Fibroblast of skin of left quadriceps (primary cell): ENCODE measurements around the gene HSBP1L1.

Experiments used
- DNase-seq, 2 experiments: peaks; one replicate each; pipeline ENCODE4 v3.0.0-alpha.2; 2013; ENCODE audit warnings: low read depth in 2 of 2

The HSBP1L1 gene

DNA sequence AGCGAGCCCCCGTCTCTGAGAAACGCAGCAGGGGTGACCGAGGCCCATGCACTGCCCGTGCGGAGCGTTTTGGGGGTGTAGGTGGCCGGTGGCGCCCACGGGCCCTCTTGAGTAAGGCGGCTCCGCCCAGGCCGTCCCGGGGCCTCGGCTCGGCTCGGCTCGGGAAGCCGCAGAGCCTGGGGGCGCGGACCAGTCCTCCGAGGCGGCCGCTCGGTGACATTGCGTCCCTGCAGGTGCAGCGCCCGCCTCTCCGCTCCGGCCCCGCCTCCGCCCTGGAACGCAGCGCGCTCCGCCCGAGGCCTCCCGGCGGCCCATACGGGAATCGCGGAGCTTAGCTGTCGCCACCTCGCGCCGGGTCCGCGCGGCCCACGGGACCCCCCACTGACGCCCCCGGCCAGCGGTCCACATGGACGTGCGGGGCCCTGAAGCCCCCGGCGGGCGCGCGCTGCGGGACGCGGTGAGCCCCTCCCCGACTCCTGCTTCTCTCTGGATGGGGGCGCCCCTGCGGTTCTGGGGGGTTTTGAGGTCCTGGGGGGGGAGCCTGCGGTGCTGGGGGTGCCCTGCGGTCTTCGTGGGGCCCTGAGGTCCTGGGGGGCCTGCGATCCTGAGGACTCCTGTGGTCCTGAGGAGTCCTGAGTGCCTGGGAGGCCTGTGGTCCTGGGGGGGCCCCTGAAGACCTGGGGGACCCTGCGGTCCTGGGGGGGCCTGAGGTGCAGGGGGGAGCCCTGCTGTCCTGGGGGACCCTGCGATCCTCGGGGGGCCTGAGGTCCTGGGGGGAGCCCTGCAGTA lies at the start of gene HSBP1L1:
Gene HSBP1L1, plus strand, starts transcription at position 314 of the 789 bp plus-strand sequence. Its CDS starts 93 bp downstream, at position 407.
- DNase-seq, result no peak

GRCh38 chr18:79915161-79916127 lies 49.0 kb upstream of the HSBP1L1 start:
- DNase-seq, result no peak

DNA sequence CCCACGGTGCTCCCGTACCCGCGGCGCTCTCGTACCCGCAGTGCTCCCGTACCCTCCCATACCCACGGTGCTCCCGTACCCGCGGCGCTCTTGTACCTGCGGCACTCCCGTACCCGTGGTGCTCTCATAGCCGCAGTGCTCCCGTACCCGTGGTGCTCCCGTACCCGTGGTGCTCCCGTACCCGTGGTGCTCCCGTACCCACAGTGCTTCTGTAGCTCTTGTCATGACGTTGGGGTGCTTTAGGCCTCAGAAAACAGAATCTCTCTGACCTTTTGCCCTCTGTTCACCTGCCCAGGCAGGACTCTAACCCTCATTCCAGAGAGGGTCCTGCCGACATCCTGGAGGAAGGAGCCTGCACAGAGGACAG lies 48.3 kb upstream of the HSBP1L1 start:
- no peak for DNase-seq

- DNase-seq, result no peak
Observed at GRCh38 chr18:79916546-79917168, 47.8 kb upstream of the HSBP1L1 start.

GRCh38 chr18:79917169-79917852 lies 47.1 kb upstream of the HSBP1L1 start:
- DNase-seq, result no peak

- no peak for DNase-seq
Observed at GRCh38 chr18:79917853-79918614, 46.4 kb upstream of the HSBP1L1 start.

- DNase-seq, result no peak
Observed at GRCh38 chr18:79918615-79919011, 45.8 kb upstream of the HSBP1L1 start.

- no peak for DNase-seq
Observed at GRCh38 chr18:79919089-79919488, 45.4 kb upstream of the HSBP1L1 start.

GRCh38 chr18:79921984-79922965 lies 42.2 kb upstream of the HSBP1L1 start:
- DNase-seq, result no peak

GRCh38 chr18:79922971-79923411 lies 41.5 kb upstream of the HSBP1L1 start:
- no peak for DNase-seq

DNA sequence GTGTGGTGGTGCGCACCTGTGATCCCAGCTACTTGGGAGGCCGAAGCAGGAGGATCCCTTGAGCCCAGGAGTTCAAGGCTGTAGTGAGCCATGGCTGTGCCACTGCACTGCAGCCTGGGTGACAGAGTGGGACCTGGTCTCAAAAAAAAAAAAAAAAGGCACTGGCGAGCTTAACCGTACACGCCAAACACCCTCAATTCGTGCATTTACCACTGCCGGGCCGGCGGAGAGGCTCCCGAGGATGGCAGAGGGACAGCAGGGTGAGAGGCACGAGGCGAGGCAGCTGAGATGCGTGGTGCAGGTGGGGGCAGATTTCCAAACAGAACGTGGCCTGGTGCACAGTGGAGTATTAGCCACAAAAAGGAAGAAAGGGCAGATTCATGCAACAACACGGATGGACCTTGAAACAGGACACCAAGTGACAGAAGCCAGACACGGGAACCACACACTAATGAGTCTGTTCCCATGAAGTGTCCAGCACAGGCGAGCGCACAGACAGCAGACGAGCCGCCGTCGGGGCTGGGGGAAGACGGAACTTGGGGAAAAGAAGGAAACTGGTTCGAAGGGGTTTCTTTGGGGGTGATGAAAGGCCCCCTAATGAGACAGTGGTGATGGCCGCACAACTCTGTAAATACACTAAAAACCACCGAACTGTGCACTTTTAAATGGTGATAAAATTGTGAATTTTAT lies 40.4 kb upstream of the HSBP1L1 start:
- DNase-seq, result no peak

DNA sequence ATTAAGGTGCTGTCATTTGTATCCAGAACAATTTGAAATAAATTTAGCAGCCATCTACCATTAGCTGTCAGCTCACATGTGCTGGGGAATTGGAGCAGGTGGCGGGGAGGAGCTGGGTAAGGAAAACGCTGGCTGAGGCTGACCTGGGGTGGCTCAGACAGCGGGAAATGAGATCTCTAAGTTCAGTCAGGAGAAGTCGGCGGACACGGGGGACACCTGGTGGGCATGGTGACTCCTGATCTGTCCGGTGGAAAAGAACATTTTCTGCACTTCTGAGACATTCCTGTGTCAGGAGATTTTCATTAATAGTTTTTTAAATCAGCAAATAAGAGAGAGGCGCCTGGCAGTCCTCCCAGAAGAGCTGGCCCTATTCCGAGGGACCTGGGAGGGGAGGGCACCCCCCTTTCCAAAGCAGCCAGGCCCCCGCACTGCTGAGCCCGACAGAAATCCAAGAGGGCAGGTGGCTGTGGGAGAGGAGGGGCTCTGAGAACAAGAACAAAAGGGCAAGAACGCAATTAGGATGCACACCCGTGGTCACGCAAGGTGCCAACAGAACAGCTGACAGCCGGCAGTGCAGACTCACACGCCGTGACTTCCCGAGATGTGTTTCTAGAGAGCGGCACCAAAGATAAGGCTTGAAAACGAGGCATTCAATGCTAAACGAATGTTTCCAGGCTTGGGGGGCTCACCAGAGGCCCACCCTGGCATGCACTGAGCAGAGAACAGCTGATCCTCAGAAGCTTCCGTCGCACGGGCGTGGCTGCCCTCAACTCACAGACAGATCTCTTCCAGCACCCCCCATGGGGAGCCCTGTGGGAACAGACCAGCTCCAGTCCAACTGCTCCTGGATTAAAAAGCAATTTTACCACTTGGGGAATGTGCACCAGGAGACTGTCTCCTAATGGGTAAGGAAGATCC lies 39.4 kb upstream of the HSBP1L1 start:
- DNase-seq, result no peak

- DNase-seq, result no peak
Observed at GRCh38 chr18:79926306-79926705, 38.1 kb upstream of the HSBP1L1 start.

- DNase-seq, result no peak
Observed at GRCh38 chr18:79926715-79927606, 37.5 kb upstream of the HSBP1L1 start.

DNA sequence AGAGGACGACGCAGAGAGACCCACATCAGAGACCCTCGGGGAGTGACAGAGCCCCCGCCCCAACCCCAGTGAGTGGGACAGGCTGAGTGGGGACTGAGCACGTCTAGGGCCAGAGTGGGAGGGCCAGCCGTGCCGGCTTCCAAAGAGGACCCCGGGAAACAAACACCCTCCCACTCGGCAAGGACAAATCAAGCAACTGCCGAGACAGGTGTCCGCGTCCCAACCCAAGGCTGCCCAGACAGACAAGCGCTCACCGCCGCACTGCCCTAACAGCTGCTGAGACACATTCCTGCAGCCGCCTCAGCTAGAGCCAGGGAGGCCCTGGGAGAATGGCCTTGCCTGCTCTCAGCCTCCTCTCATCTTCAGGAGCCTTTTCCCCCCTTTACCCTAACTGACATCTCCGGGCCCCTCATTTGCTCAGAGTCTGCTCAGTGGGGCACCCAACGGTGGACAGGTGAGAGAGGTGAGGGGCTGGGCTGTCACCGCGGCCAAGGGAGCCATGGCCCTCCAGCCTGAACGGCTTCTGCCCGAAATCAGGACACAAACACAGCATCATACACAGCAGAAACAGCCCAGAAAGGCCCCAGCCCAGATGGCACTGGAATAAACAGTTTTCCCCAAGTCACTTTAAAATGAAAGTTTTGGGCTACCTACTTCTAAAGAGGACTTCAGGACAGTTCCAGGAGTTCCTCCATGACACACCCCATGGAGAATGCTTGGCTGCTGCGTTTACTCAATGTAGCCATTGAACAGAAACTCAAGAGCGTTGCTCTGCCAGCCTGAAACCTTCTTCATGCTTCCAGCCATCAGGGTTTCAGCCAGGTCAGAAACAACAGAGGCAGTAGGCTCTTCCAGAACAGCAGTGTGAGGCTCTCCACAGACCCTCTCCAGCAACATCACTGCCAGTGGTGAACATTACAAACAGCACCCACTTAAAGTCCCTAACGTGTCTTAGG lies 36.6 kb upstream of the HSBP1L1 start:
- no peak for DNase-seq

GRCh38 chr18:79928563-79928960 lies 35.9 kb upstream of the HSBP1L1 start:
- no peak for DNase-seq
